Adrenal gland (tissue), 12 donors: ENCODE measurements around the gene SIDT2. TPM values are rescaled to one million over a fixed set of nuclear protein-coding genes. Genes with fewer than 3 reads are reported as not detected.

Experiments used
- DNase-seq, 7 donors: peaks; one replicate each; pipeline ENCODE4 v3.0.0-alpha.2; 2019 to 2020
- H3K27ac ChIP-seq, 5 donors: fragments of 200-600 bp; sonication (generic) in 4 of 5; 1 replicate in 3 of 5; 2 replicates in 2 of 5; pipeline versions ENCODE4 v1.5.1 to v1.8.0; 2016 to 2020; ENCODE audit warnings: mild to moderate bottlenecking in 1 of 5
- H3K27me3 ChIP-seq: fragments of 200-600 bp; 2 replicates; pipeline ENCODE4 v1.8.0; 2021
- H3K36me3 ChIP-seq, 2 donors: fragments of 200-600 bp; replicated peaks in 1 of 2; 1 replicate in 1 of 2; 2 replicates in 1 of 2; pipeline versions ENCODE4 v1.5.1 to v1.8.0; 2018 to 2022
- H3K4me1 ChIP-seq, 2 donors: fragments of 200-600 bp; replicated peaks in 1 of 2; 1 replicate in 1 of 2; 2 replicates in 1 of 2; pipeline versions ENCODE4 v1.5.1 to v1.8.0; 2018 to 2021
- H3K4me3 ChIP-seq, 4 donors: fragments of 200-600 bp; sonication (generic) in 3 of 4; one replicate each; pipeline ENCODE4 v1.5.1; 2016 to 2018
- H3K9me3 ChIP-seq, 3 donors: fragments of 200-600 bp; sonication (generic) in 1 of 3; replicated peaks in 1 of 3; 1 replicate in 2 of 3; 2 replicates in 1 of 3; pipeline versions ENCODE4 v1.5.1 to v1.8.0; 2016 to 2021
- CTCF ChIP-seq, 6 experiments: fragments of 450-650 bp in 4 of 6; fragments of 200-600 bp in 2 of 6; sonication (generic) in 1 of 6; IDR thresholded peaks; 1 replicate in 5 of 6; 2 replicates in 1 of 6; pipeline versions ENCODE4 v1.5.1 to v1.8.0; 2016 to 2021; ENCODE audit warnings: antibody characterized with exemption in 6 of 6, mild to moderate bottlenecking in 2 of 6, moderate library complexity in 1 of 6
- POLR2A ChIP-seq, 2 donors: fragments of 450-650 bp; IDR thresholded peaks; one replicate each; pipeline ENCODE4 v1.6.1; 2017; ENCODE audit warnings: antibody characterized with exemption in 2 of 2, mild to moderate bottlenecking in 2 of 2, moderate library complexity in 1 of 2
- WGBS, 4 donors: extraction: QIAGEN DNeasy Blood & Tissue Kit in 2 of 4; methylation state at CpG; one replicate each; pipeline versions ENCODE4 v1.1.5 to v1.1.7; 2013 to 2017; 5-methylcytosine and 5-hydroxymethylcytosine counted together
- intact Hi-C, 2 donors: fragments of 100-400 bp; cut with DNase I; formaldehyde crosslinking; loops; one replicate each; pipeline versions ENCODE4 v1.14.1 to v1.15.0; 2022 to 2023
- polyA plus RNA-seq, 3 donors: library from polyadenylated mRNA; stranded (reverse); fragments of 200-250 nt in 2 of 3; fragments of 350-450 nt in 1 of 3; fragmentation: Illumina TruSeq in 1 of 3; extraction: RNeasy Lipid Tissue Mini Kit (QIAGEN cat#74804) in 1 of 3; gene quantifications; one replicate each; pipeline ENCODE4 v1.2.3, GENCODE V29; 2013 to 2014
- total RNA-seq, 9 donors: library from RNA; depleted of rRNA in 4 of 9; stranded (reverse); fragments of >200 nt in 4 of 9; fragments of 120-200 nt in 1 of 9; fragmentation: NEBNext Ultra II Directional in 1 of 9; extraction: Animal tissue kit (Norgen Biotek cat#: 25700) in 1 of 9; gene quantifications; one replicate each; pipeline versions ENCODE4 v1.1.0 to v1.2.4, GENCODE V29; 2013 to 2023
- donor health status: healthy with polysubstance abuse.
- donor health status: Bipolar disorder and iron deficiency.
- donor health status: DM: yes; HTN: yes; CAD: no.
- donor health status: DM: no; HTN: no; CAD: no.
- donor health status: DM: no; HTN: no; CAD: no.
- donor health status: DM: yes; HTN: yes; CAD: no.

Gene SIDT2
- total and polyA plus RNA-seq, 12 donors = 23.4 to 87.1 (median 44.5) TPM

- Histone ChIP-seq H3K4me1 (peaks cover 0 to 30% of the 10 kb centered on the region in 2 donors), H3K27me3 (no peaks in the 10 kb centered on the region), H3K9me3 (no peaks in the 10 kb centered on the region), H3K36me3 (peaks cover 0 to 56% of the 10 kb centered on the region in 2 donors), H3K4me3 (no peak overlapping the region), H3K27ac (no peak overlapping the region)
- WGBS, 4 donors = 81 to 85% (median 83%) methylated on average over 9 of the region's 9 CpGs
- peak in 1 of 7 donors; percentile 54 for DNase-seq
- no peak for TF ChIP-seq POLR2A (IDR thresholded peaks at IDR 0.05)
- no peak for TF ChIP-seq CTCF (IDR thresholded peaks at IDR 0.05)
- intact Hi-C loops = no loop called here
These were observed 8.3 kb upstream of the SIDT2 start for GRCh38 chr11:117170210-117170609.

GRCh38 chr11:117171007-117171403, 7.5 kb upstream of the SIDT2 start:
- Histone ChIP-seq H3K4me1 (peaks cover 0 to 30% of the 10 kb centered on the region in 2 donors), H3K4me3 (no peak overlapping the region), H3K9me3 (no peaks in the 10 kb centered on the region), H3K27me3 (no peaks in the 10 kb centered on the region), H3K27ac (peak overlapping the region in 2 of 5 donors; percentile 54 to 72), H3K36me3 (peaks cover 0 to 50% of the 10 kb centered on the region in 2 donors)
- no peak for TF ChIP-seq POLR2A (IDR thresholded peaks at IDR 0.05)
- intact Hi-C loops = no loop called here
- 82 to 90% (median 85%) methylated on average over 2 of the region's 2 CpGs for WGBS, 4 donors
- DNase-seq = no peak

GRCh38 chr11:117171404-117172061, 7.0 kb upstream of the SIDT2 start:
- H3K27ac ChIP-seq = peak overlapping the region in 3 of 5 donors; percentile 6 to 72 (median 54)
- intact Hi-C loops = no loop called here
- WGBS, 4 donors = 40 to 54% (median 49%) methylated on average over 14 of the region's 14 CpGs
- peak in 3 of 7 donors; percentile 26 to 57 (median 39) for DNase-seq
- no peak overlapping the region for H3K4me3 ChIP-seq
- TF ChIP-seq POLR2A (IDR thresholded peaks at IDR 0.05) (no peak), CTCF (IDR thresholded peaks at IDR 0.05) (no peak)
- no peaks in the 10 kb centered on the region for H3K27me3 ChIP-seq
- no peaks in the 10 kb centered on the region for H3K9me3 ChIP-seq
- H3K36me3 ChIP-seq = peaks cover 0 to 44% of the 10 kb centered on the region in 2 donors
- peaks cover 0 to 30% of the 10 kb centered on the region in 2 donors for H3K4me1 ChIP-seq

- intact Hi-C loops = no loop called here
- TF ChIP-seq POLR2A (IDR thresholded peaks at IDR 0.05) (no peak), CTCF (IDR thresholded peaks at IDR 0.05) (no peak)
- peak overlapping the region in 2 of 5 donors; percentile 53 to 54 for H3K27ac ChIP-seq
- no peak overlapping the region for H3K4me3 ChIP-seq
- peak in 3 of 7 donors; percentile 14 to 56 (median 51) for DNase-seq
- WGBS, 4 donors = 76 to 86% (median 78%) methylated on average over 14 of the region's 14 CpGs
- H3K27me3 ChIP-seq = no peaks in the 10 kb centered on the region
- H3K4me1 ChIP-seq = peaks cover under 1 to 32% of the 10 kb centered on the region in 2 donors
- H3K36me3 ChIP-seq = peaks cover 0 to 31% of the 10 kb centered on the region in 2 donors
- H3K9me3 ChIP-seq = no peaks in the 10 kb centered on the region
These were observed 5.7 kb upstream of the SIDT2 start for GRCh38 chr11:117172724-117173421.
